Measurements from ENCODE around the gene SERTAD4. TPM values are rescaled to one million over a fixed set of nuclear protein-coding genes. Genes with fewer than 3 reads are reported as not detected.
"Not testable (repeated sequence)": the region's sequence is repeated elsewhere in the genome, so short reads cannot be mapped to it uniquely, and the experiment has no call there.

Gene SERTAD4
- total RNA-seq, 1 donor from 2014 or later = not detected

GRCh38 chr1:210254298-210254697, 21.7 kb downstream of the SERTAD4 start:
- no peak for DNase-seq (ENCODE audit: low spot score)
- intact Hi-C loops (cut with micrococcal nuclease) = no loop called here
- no peaks in the 10 kb centered on the region for H3K36me3 Mint-ChIP-seq (ENCODE audit: low read depth)
- no peaks in the 10 kb centered on the region for H3K9me3 Mint-ChIP-seq
- H3K4me3 Mint-ChIP-seq (ENCODE audit: low read depth) = no peak overlapping the region
- H3K27ac Mint-ChIP-seq = no peak overlapping the region
- peaks cover 50% of the 10 kb centered on the region for H3K27me3 Mint-ChIP-seq (ENCODE audit: low read depth)
- peaks cover 5% of the 10 kb centered on the region for H3K4me1 Mint-ChIP-seq (ENCODE audit: low read depth)

- intact Hi-C loops (cut with micrococcal nuclease) = no loop called here
Measured at GRCh38 chr1:210257698-210258529, 25.3 kb downstream of the SERTAD4 start.

GRCh38 chr1:210259561-210259960, 27.0 kb downstream of the SERTAD4 start:
- H3K4me3 Mint-ChIP-seq (ENCODE audit: low read depth) = no peak overlapping the region
- H3K36me3 Mint-ChIP-seq (ENCODE audit: low read depth) = no peaks in the 10 kb centered on the region
- intact Hi-C loops (cut with micrococcal nuclease) = no loop called here
- no peak overlapping the region for H3K27ac Mint-ChIP-seq
- no peaks in the 10 kb centered on the region for H3K4me1 Mint-ChIP-seq (ENCODE audit: low read depth)
- H3K9me3 Mint-ChIP-seq = no peaks in the 10 kb centered on the region
- H3K27me3 Mint-ChIP-seq (ENCODE audit: low read depth) = peaks cover 16% of the 10 kb centered on the region
- no peak for DNase-seq (ENCODE audit: low spot score)

More at GRCh38 chr1:210257698-210258529, 25.3 kb downstream of the SERTAD4 start:
- H3K27ac Mint-ChIP-seq = no peak overlapping the region
- H3K27me3 Mint-ChIP-seq (ENCODE audit: low read depth) = peaks cover 31% of the 10 kb centered on the region
- H3K4me3 Mint-ChIP-seq (ENCODE audit: low read depth) = no peak overlapping the region
- no peaks in the 10 kb centered on the region for H3K36me3 Mint-ChIP-seq (ENCODE audit: low read depth)
- no peaks in the 10 kb centered on the region for H3K9me3 Mint-ChIP-seq
- no peak for DNase-seq (ENCODE audit: low spot score)
- no peaks in the 10 kb centered on the region for H3K4me1 Mint-ChIP-seq (ENCODE audit: low read depth)

- DNase-seq (ENCODE audit: low spot score) = no peak
- Mint-ChIP-seq H3K4me3 (ENCODE audit: low read depth) (no peak overlapping the region), H3K27ac (no peak overlapping the region), H3K4me1 (ENCODE audit: low read depth) (no peaks in the 10 kb centered on the region), H3K9me3 (no peaks in the 10 kb centered on the region), H3K36me3 (ENCODE audit: low read depth) (no peaks in the 10 kb centered on the region), H3K27me3 (ENCODE audit: low read depth) (peaks cover 12% of the 10 kb centered on the region)
- intact Hi-C loops (cut with micrococcal nuclease) = no loop called here
Measured at GRCh38 chr1:210260096-210260495, 27.5 kb downstream of the SERTAD4 start.

GRCh38 chr1:210262167-210262896, 29.7 kb downstream of the SERTAD4 start:
- Mint-ChIP-seq H3K4me1 (ENCODE audit: low read depth) (no peaks in the 10 kb centered on the region), H3K27ac (no peak overlapping the region), H3K36me3 (ENCODE audit: low read depth) (no peaks in the 10 kb centered on the region), H3K9me3 (no peaks in the 10 kb centered on the region), H3K4me3 (ENCODE audit: low read depth) (no peak overlapping the region), H3K27me3 (ENCODE audit: low read depth) (peaks cover 4% of the 10 kb centered on the region)
- no peak for DNase-seq (ENCODE audit: low spot score)
- intact Hi-C loops (cut with micrococcal nuclease) = no loop called here

- peaks cover 4% of the 10 kb centered on the region for H3K27me3 Mint-ChIP-seq (ENCODE audit: low read depth)
- H3K4me1 Mint-ChIP-seq (ENCODE audit: low read depth) = no peaks in the 10 kb centered on the region
- no peak overlapping the region for H3K27ac Mint-ChIP-seq
- H3K4me3 Mint-ChIP-seq (ENCODE audit: low read depth) = no peak overlapping the region
- DNase-seq (ENCODE audit: low spot score) = no peak
- no peaks in the 10 kb centered on the region for H3K36me3 Mint-ChIP-seq (ENCODE audit: low read depth)
- intact Hi-C loops (cut with micrococcal nuclease) = no loop called here
- H3K9me3 Mint-ChIP-seq = no peaks in the 10 kb centered on the region
Measured at GRCh38 chr1:210262897-210263272, 30.3 kb downstream of the SERTAD4 start.

GRCh38 chr1:210263963-210264362, 31.4 kb downstream of the SERTAD4 start:
- Mint-ChIP-seq H3K4me3 (ENCODE audit: low read depth) (no peak overlapping the region), H3K9me3 (no peaks in the 10 kb centered on the region), H3K27me3 (ENCODE audit: low read depth) (peaks cover 4% of the 10 kb centered on the region), H3K27ac (no peak overlapping the region), H3K36me3 (ENCODE audit: low read depth) (no peaks in the 10 kb centered on the region), H3K4me1 (ENCODE audit: low read depth) (no peaks in the 10 kb centered on the region)
- no peak for DNase-seq (ENCODE audit: low spot score)
- intact Hi-C loops (cut with micrococcal nuclease) = no loop called here

- intact Hi-C loops (cut with micrococcal nuclease) = no loop called here
- H3K27ac Mint-ChIP-seq = no peak overlapping the region
- H3K4me3 Mint-ChIP-seq (ENCODE audit: low read depth) = no peak overlapping the region
- no peaks in the 10 kb centered on the region for H3K4me1 Mint-ChIP-seq (ENCODE audit: low read depth)
- no peaks in the 10 kb centered on the region for H3K36me3 Mint-ChIP-seq (ENCODE audit: low read depth)
- no peak for DNase-seq (ENCODE audit: low spot score)
- peaks cover 1% of the 10 kb centered on the region for H3K27me3 Mint-ChIP-seq (ENCODE audit: low read depth)
- H3K9me3 Mint-ChIP-seq = no peaks in the 10 kb centered on the region
Measured at GRCh38 chr1:210264496-210265380, 32.1 kb downstream of the SERTAD4 start.

- H3K27ac Mint-ChIP-seq; intact Hi-C loops (cut with micrococcal nuclease); H3K4me3 Mint-ChIP-seq (ENCODE audit: low read depth); H3K9me3 Mint-ChIP-seq; H3K36me3 Mint-ChIP-seq (ENCODE audit: low read depth); H3K4me1 Mint-ChIP-seq (ENCODE audit: low read depth); H3K27me3 Mint-ChIP-seq (ENCODE audit: low read depth); DNase-seq (ENCODE audit: low spot score): not testable (repeated sequence)
Measured at GRCh38 chr1:210265392-210265955, 32.9 kb downstream of the SERTAD4 start.

GRCh38 chr1:210269981-210270380, 37.4 kb downstream of the SERTAD4 start:
- H3K4me1 Mint-ChIP-seq (ENCODE audit: low read depth) = no peaks in the 10 kb centered on the region
- H3K9me3 Mint-ChIP-seq = no peaks in the 10 kb centered on the region
- intact Hi-C loops (cut with micrococcal nuclease) = no loop called here
- H3K4me3 Mint-ChIP-seq (ENCODE audit: low read depth) = no peak overlapping the region
- H3K27ac Mint-ChIP-seq = no peak overlapping the region
- H3K36me3 Mint-ChIP-seq (ENCODE audit: low read depth) = no peaks in the 10 kb centered on the region
- DNase-seq (ENCODE audit: low spot score) = no peak
- peaks cover 5% of the 10 kb centered on the region for H3K27me3 Mint-ChIP-seq (ENCODE audit: low read depth)

- H3K36me3 Mint-ChIP-seq (ENCODE audit: low read depth) = no peaks in the 10 kb centered on the region
- no peaks in the 10 kb centered on the region for H3K4me1 Mint-ChIP-seq (ENCODE audit: low read depth)
- intact Hi-C loops (cut with micrococcal nuclease) = no loop called here
- H3K27me3 Mint-ChIP-seq (ENCODE audit: low read depth) = peaks cover 4% of the 10 kb centered on the region
- no peak overlapping the region for H3K27ac Mint-ChIP-seq
- no peaks in the 10 kb centered on the region for H3K9me3 Mint-ChIP-seq
- H3K4me3 Mint-ChIP-seq (ENCODE audit: low read depth) = no peak overlapping the region
- no peak for DNase-seq (ENCODE audit: low spot score)
Measured at GRCh38 chr1:210272666-210273065, 40.1 kb downstream of the SERTAD4 start.

- intact Hi-C loops (cut with micrococcal nuclease) = no loop called here
- H3K9me3 Mint-ChIP-seq = peaks cover 20% of the 10 kb centered on the region
- no peaks in the 10 kb centered on the region for H3K4me1 Mint-ChIP-seq (ENCODE audit: low read depth)
- peaks cover 3% of the 10 kb centered on the region for H3K27me3 Mint-ChIP-seq (ENCODE audit: low read depth)
- no peak overlapping the region for H3K27ac Mint-ChIP-seq
- DNase-seq (ENCODE audit: low spot score) = no peak
- no peaks in the 10 kb centered on the region for H3K36me3 Mint-ChIP-seq (ENCODE audit: low read depth)
- H3K4me3 Mint-ChIP-seq (ENCODE audit: low read depth) = no peak overlapping the region
Measured at GRCh38 chr1:210280221-210280620, 47.6 kb downstream of the SERTAD4 start.
